Stimulated activated CD4-positive, alpha-beta T cell treated with anti-CD3 and anti-CD28 coated beads, Interleukin-12 subunit alpha, Interleukin-12 subunit beta, amount 100 ng/mL, for 24 hours (primary cell): ENCODE data around the gene TBCEL.
"Not testable (repeated sequence)": the region's sequence is repeated elsewhere in the genome, so short reads cannot be mapped to it uniquely, and the experiment has no call there.

Experiments used
- DNase-seq, 2 experiments: peaks; one replicate each; pipeline ENCODE4 v3.0.0-alpha.2; 2020; ENCODE audit warnings: low read depth in 2 of 2

TBCEL gene

DNA sequence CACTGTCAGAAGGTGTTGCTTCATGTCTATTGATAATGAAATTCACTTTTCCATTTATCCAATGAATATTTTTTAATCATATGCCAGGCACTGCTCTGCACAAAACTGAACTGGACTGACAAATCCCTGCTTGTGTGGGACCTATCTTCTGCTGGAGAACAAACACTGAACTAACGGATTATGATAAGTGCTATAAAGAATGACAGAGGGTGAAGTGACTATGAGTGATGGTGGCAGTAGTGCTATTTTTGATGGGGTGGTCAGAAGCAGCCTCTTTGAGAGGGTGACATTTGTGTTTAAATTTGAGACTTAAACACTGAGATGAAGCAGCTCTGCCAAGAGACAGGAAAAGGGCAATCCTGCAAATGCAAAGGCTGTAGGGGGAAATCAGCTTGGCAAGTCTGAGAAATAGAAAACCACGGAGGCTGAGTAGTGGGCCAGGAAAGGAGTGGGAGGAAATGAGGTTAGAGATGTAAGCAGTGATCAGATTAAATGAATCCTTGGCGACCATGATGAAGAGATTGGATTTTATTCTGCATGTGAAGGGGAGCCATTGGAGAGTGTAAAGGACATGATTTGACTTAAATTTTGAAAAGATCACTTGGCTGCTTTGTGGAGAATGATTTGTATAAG is 6.0 kb downstream of the TBCEL start:
- DNase-seq, result no peak

DNA sequence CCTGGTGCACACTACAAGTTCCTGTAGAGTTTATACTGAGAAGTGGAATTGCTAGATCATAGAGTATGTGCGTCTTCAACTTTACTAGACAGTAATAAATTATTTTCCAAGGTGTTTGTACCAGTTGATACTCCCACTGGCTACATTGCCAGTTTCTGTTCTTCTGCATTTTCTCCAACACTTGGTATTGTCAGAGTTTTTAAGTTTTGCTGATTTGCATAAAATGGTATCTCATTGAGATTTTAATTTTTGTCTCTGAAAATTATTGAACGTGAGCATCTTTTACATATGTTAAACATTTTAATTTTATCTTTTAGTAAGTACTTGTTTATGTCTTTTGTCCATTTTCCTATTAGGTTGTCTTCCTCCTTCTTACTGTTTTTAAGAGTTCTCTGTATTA is 7.3 kb downstream of the TBCEL start:
- DNase-seq, result no peak

DNA sequence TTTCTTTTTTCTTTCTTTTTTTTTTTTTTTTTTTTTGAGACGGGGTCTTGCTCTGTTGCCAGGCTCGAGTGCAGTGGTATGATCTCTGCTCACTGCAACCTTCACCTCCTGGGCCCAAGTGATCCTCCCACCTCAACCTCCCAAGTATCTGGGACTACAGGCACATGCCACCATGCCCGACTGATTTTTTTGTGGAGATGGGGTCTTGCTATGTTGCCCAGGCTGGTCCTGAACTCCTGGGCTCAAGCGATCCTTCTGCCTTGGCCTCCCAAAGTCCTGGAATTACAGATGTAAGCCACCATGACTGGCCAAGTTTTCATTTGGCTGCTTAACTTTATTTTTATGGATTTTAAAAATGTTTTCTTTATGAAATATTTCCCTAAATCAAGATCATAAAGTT is 7.7 kb downstream of the TBCEL start:
- not testable (repeated sequence) for DNase-seq

DNA sequence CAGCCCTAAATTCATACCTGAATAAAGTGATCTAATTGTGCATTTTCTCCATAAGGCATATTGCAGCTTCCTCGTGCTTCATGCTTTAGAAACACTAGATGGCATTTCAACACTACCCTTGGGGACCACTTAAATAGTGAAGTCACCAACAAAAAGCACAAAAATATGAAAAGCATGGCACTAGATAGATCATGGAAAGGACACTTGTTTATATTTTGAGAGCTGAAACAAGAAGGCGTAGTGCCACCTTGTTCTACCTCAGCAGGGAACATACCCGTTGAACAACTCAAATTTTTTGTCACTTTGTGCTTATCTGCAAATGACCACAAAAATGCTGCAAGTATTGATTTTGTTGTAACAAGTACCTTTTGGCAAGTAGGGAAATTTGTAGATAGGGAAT is 8.6 kb downstream of the TBCEL start:
- DNase-seq, result no peak

DNA sequence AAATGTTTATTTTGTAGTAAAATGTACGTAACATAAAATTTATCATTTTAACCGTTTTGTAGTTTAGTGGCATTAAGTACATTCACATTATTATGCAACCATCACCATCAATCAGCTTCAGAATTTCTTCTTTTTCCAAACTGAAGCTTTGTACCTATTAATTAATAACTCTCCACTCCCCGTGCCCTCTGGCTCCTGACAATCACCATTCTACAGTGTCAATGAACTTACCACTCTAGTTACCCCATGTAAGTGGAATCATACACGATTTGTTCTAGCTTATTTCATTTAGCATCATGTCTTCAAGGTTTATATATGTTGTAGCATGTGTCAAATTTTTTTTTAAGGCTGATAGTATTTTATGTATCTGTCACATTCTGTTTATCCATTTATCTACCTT is 9.7 kb downstream of the TBCEL start:
- DNase-seq, result no peak

DNA sequence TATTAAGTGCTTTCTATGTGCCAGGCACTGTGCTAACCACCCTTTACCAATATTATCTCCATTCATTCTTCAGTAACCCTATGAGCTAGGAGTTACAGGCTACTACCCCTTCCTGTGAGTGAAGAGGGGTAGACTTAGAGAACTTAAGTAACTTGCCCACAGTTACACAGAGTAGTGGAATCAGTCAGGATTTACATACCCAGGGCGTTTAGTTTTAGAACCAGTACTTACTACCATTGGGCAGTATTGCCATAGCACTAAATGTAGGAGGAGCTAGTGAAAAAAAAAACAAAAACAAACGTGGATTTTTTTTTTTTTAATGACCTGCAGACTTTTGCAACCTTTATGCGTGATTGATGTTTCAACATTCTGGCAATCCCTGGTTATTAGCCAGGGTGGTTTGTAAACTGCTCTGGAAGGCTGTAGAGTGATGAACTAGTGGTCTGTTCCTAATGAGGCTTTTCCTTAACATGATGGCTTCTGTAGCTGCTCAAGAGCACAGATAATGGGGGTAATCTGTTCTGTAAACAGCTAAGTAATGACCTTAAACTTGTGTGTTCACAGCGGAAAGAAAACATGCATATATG is 11.4 kb downstream of the TBCEL start:
- DNase-seq, result no peak

DNA sequence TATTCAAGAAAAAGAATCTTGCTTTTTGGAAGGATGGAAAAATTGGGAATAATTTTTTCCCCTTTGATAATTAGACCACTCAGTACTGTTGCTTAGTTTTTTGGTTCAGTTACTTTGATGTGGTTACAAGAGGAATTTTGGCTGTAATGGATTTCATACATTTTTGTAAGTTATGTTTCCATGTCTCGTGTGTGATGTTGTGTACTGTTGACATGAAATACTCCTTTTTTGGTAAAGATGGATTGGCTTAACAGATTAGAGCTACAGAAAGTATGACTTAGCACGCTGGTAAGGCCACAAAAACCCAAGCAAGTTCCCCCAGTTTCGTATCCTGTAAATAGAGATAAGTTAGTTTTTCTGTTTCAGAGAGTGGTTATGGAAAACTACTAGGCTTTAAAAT is 11.9 kb downstream of the TBCEL start:
- no peak for DNase-seq

DNA sequence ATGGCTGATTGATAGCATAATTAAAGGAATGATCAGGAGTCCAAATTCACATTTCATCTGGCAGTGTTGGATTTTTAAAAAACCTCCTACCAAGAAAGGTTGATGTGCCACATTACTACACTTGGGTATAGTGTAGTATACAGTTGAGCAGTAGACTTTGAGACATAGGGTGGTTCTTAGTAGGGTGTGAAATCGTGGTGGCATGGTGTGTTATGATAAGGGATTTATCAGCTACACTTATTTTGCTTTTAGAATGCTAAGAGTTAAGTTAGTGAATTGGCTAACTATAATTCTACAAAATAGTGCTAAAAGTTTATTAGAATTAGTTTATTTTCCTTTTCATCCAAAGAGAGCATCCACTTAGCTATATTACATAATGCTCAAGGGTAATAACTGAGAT is 13.1 kb downstream of the TBCEL start:
- DNase-seq, result no peak

DNA sequence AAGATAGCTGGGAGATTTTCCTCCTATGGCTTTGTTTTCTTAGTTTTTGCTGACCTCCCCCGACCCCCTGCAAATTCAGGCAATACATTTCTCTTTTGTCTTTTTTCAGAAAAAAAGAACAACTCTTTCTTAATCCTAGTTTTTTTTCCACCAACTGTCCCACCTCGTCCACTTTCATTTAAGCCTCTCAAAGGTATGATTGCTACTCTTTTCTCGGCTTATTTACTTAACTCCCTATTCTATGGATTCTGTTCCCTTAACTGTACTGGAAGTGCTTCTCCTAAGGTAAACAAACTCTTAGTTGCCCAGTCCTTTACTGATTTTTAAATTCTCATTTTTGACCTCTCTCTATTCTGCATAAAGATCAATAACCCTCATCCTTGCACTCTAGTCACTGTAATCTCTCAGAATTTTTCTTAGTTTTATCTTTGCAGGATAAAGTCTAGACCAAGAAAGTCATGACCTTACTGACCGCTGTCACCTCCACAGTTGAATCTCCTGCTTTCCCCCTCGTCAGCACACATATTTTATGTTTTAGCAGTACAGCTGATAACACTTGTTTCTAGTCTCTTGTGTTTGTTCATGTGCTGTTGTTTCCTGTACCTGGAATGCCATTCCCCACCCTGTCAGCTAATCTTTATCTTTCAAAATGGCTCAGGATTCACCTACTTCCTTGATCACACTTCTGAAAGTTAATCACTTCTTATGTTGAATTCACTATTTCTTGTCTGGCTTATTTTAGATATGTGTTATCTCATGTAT is 14.9 kb downstream of the TBCEL start:
- no peak for DNase-seq

DNA sequence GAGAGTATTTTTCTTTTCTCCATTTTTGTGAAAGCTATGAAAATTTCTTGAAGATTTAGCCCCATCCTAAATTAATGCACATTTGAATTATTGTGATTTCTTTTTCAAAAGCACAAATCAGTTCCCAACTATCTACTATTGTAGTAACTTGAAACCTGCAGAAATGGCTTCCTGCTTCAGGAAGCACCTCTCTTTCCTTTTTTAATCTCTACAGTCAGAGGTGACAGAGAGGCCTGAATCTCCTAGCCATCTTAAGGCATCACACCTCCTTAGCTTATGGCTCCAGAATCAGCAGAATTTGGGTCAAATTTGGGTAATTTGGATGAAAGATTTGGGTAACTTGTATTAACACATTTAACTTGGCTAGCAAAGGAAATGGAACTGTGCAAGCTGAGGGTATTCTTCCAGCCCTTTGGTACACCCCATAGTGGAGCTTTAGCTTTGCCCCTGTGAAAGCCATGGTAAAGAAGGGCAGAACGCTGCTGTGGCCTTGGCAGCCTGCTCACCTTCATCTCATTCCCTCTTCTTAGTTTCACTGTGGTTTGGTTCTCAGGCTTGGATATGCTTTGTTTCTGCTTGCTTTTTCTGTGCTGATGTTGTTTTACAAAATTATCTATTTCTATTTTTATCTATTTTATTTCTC is 16.2 kb downstream of the TBCEL start:
- no peak for DNase-seq

DNA sequence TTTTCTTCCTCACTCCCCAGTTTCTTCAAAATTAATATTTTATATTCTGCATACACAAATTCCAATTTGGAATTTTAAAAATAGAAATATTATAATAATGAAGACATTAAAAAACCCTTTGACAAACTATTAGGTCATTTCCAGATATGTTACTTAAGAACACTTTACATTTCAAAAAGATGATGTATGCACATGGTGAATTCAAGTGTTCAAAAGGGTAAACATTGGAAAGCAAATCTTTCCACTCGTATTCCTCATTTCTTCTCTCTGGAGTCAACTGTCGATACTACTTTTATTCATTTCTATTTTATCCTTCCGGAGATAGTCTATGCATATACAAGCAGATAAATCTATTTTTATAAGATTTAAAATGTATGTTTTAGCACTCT is 16.7 kb downstream of the TBCEL start:
- DNase-seq, result no peak

DNA sequence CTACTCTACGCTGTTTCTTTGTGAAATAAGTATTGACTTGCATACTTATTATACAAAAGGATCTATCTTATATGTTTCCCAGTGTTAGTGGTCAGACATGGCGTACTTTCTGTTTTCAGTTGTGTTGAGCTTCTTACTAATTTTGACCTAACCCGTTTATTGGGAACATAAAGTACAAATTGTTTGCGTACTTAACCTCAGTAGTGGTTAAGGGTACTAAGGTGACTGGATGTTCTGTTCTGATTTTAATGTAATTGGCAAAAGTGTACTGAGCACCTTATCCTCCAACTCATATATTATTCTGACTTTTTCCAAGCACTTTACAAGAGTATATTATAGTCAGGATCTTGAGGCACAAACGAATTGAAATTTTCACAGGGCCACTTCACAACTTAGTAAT is 17.2 kb downstream of the TBCEL start:
- no peak for DNase-seq

DNA sequence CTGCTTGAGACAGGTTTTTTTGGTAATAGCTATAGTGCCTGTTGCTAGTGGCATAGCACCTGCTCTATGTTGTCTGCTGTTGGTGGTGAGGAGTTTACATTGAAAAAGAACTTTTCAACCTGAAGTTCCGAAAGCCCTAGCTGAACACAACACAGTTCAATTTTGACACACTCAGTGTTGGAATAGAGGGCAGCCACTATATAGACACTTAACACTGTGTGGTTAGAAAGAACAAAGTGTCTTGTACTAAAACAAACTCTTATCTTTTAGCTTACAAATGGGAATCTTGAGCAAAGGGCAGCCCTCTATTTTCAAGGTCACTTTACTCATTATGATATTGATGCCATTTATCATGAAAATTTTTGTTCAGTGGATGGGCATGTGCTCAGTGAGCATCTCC is 18.4 kb downstream of the TBCEL start:
- no peak for DNase-seq

DNA sequence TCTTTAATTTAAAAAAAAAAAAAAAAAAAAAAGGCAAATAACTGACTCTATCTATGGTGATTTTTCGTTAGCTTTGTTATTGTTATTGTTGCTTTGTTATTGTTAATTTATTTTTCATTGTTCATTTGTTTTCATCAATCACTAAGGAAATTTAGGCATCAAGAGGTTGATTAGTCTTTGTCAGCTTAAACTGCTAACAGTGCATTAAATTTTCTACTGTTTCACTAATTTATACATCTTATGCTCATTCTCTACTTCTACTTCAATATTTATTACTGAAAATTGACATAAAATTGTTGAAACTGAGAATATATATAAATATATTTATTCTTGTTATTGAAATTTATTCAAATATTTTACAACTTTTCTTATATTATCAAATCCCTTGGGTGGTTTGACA is 24.0 kb downstream of the TBCEL start:
- DNase-seq, result no peak

DNA sequence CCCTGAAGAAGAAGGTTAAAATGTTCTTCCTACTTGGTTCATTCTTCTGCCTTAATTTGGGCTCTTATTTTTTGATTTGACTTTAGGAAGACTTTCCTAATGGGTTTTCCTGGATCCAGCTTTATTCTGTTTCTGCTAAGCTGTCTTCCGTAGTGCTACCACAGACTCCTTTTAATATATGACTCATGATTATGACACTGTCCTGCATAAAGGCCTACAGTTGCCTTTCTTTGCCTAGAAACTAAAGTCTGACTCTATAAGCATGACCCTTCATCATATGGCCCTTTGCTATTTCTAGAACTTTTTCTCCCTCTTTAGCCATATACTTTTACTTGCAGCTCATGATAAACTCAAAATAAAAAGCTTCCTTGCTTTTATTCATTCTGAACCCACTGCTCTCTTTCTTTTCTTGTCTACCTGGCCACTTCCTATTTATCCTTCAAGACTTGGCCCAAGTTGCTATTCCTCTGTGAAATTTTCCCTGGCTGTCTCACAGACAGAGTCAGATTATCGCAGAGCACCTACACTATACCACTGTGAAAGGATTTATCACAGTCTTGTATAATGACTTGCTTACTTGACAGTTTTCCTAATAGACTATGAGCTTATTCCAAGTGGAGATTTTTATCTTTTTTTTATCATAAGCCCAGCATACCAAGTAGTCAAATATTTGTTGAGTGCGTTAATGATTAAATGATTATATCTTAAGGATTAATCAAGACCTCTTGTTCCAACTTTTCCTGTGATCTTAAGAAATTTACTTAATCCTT is 24.7 kb downstream of the TBCEL start:
- no peak for DNase-seq

DNA sequence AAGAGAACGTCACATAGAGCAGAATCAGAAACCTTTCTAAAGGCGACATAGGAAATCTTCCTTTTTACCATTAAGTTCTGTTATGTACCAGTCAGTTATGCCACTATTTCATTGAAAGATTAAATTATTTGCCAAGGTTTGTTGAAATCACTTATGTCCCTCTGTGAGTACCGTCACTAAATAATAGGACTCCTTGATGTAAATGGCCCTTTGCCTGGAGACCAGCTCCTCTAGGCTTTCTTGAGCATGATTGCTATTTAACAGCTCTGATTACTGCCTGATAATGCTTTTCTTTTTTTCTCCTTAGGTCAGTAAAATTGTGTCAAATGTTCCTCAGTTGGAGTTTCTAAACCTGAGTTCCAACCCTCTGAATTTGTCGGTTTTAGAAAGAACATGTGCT is 29.3 kb downstream of the TBCEL start:
- no peak for DNase-seq

DNA sequence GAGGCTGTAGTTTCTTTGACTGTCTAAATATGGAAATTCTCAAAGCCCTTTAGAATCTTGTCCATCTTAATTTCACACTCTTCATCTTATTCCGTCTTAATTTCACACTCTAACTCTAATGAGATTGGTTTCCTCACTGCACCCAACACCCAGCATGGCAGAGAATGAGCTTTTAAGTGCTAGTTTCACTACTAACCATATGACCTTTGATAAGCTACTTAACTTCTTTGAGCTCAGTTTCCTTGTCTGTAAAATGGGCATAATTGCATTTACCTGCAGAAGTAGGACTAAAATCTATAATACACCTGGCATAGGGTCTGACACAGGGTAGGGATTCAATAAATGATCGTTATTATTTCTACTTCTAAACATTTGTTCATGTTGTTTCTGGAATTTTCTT is 30.4 kb downstream of the TBCEL start:
- DNase-seq, result no peak

DNA sequence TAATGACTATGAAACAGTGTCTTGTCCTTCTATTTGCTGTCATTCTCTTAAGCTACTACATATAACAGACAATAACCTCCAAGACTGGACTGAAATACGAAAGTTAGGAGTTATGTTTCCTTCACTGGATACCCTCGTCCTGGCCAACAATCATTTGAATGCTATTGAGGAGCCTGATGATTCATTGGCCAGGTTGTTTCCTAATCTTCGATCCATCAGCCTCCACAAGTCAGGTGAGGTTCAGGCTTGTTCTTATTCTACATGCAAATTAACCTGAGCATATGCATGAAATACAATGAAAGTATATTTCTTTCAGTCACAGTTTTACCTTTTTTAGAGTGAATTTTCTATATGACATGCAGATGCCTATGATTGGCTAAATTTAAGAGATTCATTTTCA is 31.2 kb downstream of the TBCEL start:
- no peak for DNase-seq

DNA sequence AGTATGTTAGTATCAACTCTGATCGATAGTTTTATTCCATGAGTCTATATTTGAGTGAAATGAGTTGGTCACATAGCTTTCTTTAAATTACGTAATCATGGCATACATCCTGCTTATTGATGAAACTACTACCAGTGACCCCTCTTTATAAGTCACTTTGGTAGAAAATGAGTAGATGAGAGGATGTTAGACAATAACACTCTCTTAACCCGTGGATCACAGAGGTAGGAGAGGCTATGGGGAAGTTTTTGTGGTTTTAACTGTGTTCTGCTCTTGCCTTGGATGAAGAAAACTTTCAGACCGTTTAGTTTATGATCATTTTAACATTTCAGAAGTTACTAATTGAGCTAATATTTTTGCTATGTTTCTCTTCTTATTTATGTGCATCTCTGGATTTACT is 34.0 kb downstream of the TBCEL start:
- DNase-seq, result no peak

DNA sequence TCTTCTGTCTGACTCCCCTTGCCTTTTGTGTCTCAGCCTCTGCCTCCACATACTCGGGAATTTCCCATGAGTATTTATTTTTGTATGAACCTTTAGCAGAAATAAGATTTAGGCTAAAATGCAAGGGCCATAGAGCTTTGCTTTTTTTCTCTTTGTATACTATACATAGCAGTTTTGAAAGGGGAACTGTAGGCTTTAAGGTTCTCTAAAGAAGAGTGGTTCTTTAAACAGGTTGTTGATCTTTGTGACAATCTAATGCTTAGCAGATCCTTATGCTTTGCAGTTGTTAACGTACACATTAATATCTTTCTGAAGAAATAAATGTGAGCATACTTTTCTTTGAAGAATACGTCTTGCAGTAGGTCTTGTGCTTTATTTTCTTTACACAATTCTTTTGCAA is 35.0 kb downstream of the TBCEL start:
- no peak for DNase-seq

DNA sequence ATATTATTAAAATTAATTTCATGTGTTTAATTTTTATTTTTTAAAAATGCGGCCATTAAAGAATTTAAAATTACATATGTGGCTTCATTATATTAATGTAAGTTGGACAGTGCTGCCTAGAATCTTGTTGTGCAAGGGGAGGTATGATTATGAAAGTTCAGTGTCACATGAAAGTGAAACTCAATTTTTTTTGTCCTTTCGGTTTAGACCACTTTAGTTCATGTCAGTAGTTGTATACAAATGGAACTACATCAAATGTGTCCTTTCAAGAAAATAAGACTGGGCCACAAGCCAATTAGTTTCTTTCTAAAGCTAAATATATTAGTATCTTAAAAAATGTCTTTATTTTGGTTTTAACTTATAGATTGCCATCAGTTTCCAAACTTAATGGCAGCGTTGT is 35.7 kb downstream of the TBCEL start:
- DNase-seq, result no peak

DNA sequence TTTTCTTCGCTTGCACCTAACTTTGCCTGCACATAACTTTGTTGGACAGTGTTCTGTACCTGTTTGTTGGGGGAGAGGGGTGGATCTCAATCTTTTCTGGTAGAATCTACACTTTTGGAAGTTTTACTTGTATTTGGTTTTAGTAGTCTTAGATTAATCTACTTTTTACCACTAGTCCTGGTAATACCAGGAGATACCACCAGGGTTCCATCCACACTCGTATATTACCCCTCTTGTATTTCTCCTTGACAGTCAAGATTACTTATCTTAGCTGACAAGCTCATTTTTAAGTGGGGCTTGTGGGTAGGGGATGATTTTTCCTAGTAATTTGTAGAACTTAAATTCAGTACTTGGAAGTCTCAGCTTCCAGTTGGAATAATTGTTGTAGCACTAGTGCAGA is 39.8 kb downstream of the TBCEL start:
- no peak for DNase-seq
